GM12875 (cell line): ENCODE results near the gene ZBTB7B.

Experiments
- H3K4me3 ChIP-seq: one replicate; pipeline ENCODE4 v1.5.1; 2011; ENCODE audit warnings: low read depth, low read length, control low read depth
- TF ChIP-seq, protein P1 (sequence below): IDR thresholded peaks from 2 replicates; pipeline ENCODE4 v1.5.1; 2011; ENCODE audit warnings: low read depth, mild to moderate bottlenecking, control low read depth, inconsistent platforms, low read length, moderate library complexity, borderline replicate concordance; ENCODE audit not compliant: insufficient read depth

Gene ZBTB7B

DNA sequence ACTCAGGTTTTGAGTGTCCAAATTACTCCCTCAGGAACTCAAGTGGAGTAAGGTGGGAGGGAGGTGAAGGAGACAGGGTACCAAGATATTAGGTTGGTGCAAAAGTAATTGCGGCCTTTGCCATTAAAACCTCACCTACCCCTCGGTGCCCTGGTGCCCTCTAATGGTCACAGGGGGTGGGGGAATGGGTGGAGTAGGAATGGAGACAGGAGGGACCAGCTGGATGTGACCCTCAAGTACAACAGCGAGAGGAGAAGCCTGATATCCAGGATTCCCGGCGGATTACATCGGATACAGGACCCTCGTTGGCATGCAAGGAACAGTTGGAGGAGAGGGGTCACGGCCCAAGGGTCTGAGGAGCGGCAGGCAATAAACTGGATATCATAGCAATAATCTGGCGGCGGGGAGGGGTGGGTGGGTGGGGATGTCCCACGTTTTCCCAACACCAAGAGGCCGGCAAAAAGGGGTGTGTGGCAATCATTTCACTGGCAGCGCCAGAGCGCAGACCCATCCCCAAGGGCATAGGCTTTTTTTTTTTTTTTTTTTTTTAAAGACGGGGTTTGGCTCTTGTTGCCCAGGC lies 4.3 kb upstream of the ZBTB7B start:
- no peak overlapping the region for H3K4me3 ChIP-seq
- TF ChIP-seq, protein P1, sequence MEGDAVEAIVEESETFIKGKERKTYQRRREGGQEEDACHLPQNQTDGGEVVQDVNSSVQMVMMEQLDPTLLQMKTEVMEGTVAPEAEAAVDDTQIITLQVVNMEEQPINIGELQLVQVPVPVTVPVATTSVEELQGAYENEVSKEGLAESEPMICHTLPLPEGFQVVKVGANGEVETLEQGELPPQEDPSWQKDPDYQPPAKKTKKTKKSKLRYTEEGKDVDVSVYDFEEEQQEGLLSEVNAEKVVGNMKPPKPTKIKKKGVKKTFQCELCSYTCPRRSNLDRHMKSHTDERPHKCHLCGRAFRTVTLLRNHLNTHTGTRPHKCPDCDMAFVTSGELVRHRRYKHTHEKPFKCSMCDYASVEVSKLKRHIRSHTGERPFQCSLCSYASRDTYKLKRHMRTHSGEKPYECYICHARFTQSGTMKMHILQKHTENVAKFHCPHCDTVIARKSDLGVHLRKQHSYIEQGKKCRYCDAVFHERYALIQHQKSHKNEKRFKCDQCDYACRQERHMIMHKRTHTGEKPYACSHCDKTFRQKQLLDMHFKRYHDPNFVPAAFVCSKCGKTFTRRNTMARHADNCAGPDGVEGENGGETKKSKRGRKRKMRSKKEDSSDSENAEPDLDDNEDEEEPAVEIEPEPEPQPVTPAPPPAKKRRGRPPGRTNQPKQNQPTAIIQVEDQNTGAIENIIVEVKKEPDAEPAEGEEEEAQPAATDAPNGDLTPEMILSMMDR = 0 out of 2 replicates have a peak, but pooled peaks have one; percentile 27

DNA sequence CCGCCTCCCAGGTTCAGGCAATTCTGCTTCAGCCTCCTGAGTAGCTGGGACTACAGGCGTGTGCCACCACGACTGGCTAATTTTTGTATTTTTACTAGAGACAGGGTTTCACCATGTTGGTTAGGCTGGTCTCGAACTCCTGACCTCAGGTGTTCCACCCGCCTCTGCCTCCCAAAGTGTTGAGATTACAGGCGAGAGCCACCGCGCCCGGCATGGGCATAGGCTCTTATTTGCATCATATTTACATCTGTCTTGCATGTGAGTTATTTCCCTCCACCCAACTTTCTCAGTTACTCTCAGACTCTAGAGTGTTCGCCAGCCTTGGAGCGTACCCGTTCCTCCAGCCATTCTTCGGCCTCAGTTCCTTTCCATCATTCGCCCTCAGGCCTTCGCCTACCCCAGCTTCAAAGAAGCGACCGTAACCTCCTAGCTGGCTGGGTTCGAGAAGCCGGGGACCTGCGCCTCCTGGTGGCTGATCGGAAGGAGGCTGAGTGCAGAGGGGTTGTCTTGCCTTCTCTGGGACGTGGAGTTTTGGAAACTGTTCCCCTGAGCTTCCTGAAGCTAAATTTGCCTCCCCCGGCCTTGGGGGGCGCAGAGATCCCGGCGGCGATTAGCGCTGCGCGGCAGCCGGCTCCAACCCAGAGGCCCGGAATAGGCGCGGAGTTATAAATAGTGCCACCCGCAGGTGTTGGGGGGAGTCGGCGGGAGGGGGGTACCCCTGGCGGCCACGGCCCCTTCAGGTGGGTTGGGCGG lies 3.6 kb upstream of the ZBTB7B start:
- H3K4me3 ChIP-seq = peak overlapping the region; percentile 48
- TF ChIP-seq, protein P1 = peak; percentile 90

DNA sequence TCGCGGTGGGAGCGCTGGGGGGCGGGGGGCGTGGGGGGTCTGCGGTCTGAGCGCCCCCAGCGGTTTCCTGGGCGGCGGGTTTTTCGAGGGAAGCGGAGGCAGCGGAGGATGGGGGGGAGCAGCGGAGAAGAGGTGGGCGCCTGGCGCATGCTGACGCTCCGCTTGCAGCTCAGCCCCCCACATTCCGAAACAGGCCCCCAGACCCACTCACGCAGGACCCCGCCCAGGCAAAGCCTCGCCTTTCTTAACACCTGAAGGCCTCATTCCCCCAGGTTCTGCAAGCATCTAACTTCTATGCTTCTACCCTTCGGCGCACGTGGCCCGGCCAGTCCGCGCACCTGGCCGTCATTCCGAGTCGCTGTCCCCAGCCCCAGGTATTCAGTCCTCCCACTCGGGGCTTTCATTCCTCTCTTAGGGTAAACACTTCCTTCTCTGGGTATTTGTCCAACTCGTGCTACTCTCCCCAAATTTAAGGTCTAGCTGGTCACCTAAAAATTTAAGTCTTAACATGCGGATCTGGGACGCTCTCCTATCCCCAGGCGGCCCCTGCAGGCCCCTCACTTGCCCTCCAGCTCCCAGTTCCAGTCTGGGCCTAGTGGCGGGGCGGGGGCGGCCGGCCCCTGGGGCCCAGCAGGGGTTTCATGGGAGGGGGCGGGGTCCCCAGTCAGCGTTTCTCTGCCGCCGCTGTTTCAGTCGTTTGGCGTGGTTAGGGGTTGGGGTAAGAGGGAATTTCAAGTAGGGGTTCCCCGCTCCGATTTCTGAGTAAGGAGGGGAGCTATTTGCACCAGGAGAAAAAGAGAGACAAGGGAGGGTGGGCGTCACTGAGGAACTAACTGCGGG lies 2.8 kb upstream of the ZBTB7B start:
- H3K4me3 ChIP-seq = peak overlapping the region; percentile 81
- TF ChIP-seq, protein P1 = no peak

DNA sequence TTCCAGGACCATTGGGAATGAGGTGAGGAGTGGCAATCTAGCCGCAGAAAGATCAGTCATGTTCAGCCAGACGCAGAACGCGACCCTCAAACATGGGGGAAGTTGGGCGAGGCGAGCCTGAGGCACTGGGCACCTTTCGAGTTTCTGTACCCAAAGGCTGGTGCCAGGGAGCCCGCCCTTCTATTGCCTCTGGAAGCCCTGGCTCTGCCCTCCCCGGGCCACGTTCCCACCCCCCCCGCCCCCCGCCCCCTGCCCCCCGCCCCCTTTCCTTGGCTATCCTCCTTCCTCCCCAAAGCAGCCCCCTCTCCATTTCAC lies 2.2 kb upstream of the ZBTB7B start:
- H3K4me3 ChIP-seq = peak overlapping the region; percentile 81
- TF ChIP-seq, protein P1 = no peak

DNA sequence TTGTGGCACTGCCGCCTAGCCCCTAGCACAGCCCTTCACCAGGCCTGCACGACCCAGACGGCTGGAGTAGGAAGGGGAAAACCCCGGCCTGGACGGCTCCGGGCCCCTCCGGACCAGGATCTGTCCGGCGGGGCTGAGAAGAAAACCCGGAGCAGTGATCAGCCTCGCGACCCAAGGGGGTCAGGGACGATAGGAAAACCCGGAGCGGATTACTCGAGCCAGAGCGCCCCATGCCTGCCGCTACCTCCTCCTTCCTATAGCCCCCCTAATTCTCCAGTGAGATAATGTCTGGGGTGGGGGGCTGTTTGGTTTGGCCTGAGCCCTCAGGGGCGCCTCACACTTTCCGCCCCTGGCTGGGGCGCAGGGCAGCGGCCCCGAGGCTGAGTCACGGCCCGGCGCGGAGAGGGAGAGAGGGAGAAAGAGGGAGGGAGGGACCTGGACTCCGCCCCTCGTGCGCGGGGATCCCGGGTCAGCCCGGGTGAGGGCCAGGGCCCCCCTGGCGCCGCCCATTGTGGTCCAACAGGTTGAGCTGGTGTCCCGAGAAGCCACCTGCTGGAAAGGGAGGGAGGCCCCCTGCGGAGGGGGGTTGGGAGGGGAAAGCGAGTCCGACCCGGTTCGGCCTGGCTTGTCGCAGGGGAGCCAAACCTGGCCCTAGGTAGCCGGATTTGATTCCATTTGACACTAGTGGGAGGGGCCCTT lies 1.7 kb upstream of the ZBTB7B start:
- TF ChIP-seq, protein P1 = no peak
- H3K4me3 ChIP-seq = peak overlapping the region; percentile 81

DNA sequence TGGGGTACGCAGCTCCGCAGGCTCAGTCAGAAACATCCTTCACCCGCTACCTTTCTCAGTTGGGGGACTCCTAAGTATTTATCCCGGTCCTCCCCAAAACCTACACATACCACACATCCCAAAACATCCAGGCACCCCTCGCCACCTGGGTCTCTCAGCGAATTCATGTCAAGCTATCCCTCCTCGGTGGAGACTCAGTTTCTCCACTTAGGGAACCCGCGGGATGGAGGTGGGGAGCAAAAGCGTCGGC lies 1.3 kb upstream of the ZBTB7B start:
- TF ChIP-seq, protein P1 = no peak
- H3K4me3 ChIP-seq = peak overlapping the region; percentile 81
